ENCODE results near the gene PDZD4.

Gene PDZD4, protein sequence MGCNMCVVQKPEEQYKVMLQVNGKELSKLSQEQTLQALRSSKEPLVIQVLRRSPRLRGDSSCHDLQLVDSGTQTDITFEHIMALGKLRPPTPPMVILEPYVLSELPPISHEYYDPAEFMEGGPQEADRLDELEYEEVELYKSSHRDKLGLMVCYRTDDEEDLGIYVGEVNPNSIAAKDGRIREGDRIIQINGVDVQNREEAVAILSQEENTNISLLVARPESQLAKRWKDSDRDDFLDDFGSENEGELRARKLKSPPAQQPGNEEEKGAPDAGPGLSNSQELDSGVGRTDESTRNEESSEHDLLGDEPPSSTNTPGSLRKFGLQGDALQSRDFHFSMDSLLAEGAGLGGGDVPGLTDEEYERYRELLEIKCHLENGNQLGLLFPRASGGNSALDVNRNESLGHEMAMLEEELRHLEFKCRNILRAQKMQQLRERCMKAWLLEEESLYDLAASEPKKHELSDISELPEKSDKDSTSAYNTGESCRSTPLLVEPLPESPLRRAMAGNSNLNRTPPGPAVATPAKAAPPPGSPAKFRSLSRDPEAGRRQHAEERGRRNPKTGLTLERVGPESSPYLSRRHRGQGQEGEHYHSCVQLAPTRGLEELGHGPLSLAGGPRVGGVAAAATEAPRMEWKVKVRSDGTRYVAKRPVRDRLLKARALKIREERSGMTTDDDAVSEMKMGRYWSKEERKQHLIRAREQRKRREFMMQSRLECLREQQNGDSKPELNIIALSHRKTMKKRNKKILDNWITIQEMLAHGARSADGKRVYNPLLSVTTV

GRCh38 chrX:153829799-153830639 lies at the start of gene PDZD4:
Gene PDZD4 (minus strand): TSS chrX:153830544. CDS start chrX:153830298, 246 bp downstream.
- no peak for DNase-seq (ENCODE audit: low read depth)

- no peak for DNase-seq (ENCODE audit: low read depth)
These were observed 49.5 kb upstream of the PDZD4 start for GRCh38 chrX:153879741-153880439.

DNA sequence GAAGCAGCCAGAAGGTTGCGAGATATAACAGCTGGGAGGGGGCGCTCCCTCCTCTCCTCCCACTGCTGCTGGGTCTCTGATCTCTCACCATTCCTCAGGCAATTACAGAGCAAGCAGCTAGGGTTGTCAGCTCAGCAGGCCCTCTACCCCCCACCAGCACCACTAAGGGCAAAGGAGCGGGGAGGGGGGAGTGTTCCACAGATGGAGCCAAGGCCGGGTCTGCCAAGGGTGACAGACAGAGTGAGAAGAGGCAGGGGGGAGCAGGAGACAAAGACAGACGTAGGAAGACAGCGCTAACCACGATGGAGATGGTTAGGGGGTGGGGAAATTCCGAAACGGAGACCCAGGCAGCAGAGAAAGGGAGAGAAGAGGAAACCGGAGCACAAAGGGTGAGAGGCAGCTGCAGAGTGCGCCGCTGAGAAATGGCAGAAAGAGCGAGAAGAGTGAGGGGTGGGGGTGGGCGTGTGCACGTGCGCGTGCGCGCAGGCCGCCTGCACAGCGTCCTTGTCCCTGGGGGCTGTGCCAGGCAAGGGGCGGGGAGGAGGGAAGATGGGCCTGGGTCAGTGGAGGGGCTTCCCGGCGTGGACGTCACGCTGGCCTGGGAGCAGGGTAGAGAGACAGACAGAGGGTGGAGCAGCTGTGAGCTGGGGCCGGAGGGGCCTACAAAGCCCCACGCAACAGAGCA lies 48.8 kb upstream of the PDZD4 start:
- DNase-seq (ENCODE audit: low read depth) = no peak

GRCh38 chrX:153878345-153878744 lies 48.0 kb upstream of the PDZD4 start:
- no peak for DNase-seq (ENCODE audit: low read depth)

DNA sequence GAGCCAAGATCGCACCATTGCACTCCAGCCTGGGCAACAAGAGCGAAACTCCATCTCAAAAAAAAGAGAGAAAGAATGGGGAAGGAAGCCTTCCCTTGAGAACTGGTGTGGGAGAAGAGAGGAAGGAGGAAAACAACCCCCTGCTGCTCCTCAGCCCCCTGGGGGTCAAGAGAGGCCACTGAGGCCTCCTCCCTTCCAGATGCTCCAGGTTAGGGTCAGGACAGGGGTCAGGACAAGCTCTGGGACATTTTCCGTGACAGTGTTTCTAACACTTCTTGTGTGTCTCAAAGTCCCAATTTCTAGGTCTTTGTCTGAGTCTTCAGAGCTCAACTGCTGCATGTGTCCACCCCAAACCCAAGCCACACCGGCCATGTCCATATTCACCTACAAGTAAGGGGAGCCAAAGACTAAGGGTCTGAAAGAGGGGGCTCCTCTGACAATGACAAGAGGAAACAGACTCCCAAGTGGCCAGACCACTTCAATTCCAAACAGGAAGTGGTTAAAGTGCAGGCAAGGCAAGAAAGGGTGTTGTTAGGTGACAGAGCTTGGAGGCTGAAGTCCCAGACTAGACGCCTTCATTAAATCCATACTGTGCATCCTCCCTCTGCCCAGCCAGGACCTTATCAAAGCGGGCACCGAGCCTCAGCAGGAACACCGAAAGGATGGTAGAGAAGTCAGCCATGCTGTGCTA lies 47.4 kb upstream of the PDZD4 start:
- DNase-seq (ENCODE audit: low read depth) = no peak

DNA sequence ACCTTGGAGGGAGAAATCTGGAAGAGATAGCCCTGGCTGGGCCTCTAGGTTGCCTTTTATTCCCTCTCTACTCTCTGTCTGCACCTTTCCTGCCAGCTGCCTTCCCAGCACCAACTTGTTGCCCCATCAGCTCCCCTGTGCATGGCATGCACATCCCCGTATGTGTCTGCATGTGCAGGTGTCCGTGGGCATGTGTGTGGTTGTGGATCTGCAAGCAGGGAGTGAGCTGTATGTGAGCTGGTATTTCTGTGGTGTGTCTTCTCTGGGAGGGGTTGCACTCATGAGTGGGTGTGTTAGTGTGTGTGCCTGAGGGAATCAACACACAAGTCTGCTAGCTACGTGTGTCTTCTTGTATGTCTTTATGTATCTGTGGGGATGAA lies 45.8 kb upstream of the PDZD4 start:
- no peak for DNase-seq (ENCODE audit: low read depth)

GRCh38 chrX:153875391-153876111 lies 45.2 kb upstream of the PDZD4 start:
- DNase-seq (ENCODE audit: low read depth) = peak; percentile 37

- no peak for DNase-seq (ENCODE audit: low read depth)
These were observed 44.2 kb upstream of the PDZD4 start for GRCh38 chrX:153874366-153875125.

- no peak for DNase-seq (ENCODE audit: low read depth)
These were observed 43.7 kb upstream of the PDZD4 start for GRCh38 chrX:153874085-153874365.

GRCh38 chrX:153873282-153874084 lies 43.1 kb upstream of the PDZD4 start:
- DNase-seq (ENCODE audit: low read depth) = no peak

DNA sequence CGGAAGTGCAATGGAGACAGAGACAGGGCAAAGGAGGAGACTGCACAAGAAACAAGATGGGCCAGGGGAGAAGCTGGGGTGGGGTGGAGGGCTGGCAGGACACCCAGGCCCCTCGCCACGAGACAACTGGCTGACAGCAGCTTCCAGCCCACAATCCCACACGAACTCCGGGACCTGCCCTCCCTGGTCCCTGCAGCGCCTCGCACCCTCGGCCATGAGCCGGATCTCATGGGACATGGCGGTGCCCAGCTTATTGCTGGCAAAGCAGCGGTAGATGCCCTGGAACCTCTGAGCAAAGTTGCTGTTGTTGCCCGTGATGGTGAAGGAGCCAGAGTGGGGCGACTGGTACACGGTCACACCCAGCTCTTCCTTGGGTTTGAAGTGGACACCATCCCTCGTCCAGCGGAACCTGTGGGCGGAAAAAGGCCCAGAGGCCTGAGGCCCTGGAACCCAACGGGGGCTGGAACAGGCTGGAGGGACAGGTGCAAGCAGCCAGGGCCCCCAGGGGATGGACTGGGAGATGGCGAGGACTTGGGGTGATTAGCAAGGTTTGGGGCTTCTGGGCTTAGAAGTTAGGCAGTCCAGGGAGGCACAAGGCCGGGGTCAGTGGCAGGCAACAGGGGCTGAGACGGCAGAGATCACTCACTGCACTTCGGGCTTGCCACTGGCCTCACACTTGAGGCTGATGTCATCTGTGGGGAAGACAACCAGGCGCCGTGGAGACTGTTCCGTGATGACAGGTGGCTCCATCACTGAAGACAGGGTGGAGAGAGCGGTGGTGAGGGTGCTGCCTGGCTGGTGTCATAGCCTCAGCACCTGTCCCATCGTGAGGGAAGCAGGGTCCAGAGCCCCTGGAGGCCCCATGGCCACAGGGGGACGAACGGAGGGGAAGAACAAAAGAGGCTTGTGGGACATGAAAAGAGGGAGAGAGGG lies 41.9 kb upstream of the PDZD4 start:
- DNase-seq (ENCODE audit: low read depth) = no peak

DNA sequence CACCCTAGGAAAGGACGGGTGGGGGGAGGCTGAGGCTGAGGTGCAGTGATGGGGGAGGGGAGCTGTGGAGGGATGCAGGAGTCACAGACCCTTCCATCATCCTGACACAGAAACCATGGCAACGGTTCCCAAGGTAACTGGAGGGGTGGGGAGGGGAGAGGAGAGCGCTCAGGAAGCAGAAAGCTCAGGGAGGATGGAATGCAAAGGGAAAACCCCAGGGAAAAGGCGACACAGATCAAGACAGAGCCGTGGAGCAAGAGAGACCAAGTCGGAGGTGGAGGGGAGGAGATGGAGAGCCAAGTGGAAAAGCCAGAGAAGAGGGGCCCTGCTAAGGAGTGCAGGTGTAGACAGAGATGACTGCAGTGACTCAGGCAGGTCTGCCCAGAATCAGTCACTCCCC lies 41.1 kb upstream of the PDZD4 start:
- no peak for DNase-seq (ENCODE audit: low read depth)

- DNase-seq (ENCODE audit: low read depth) = no peak
These were observed 40.5 kb upstream of the PDZD4 start for GRCh38 chrX:153870791-153871360.

GRCh38 chrX:153870288-153870690 lies 39.9 kb upstream of the PDZD4 start:
- DNase-seq (ENCODE audit: low read depth) = no peak

DNA sequence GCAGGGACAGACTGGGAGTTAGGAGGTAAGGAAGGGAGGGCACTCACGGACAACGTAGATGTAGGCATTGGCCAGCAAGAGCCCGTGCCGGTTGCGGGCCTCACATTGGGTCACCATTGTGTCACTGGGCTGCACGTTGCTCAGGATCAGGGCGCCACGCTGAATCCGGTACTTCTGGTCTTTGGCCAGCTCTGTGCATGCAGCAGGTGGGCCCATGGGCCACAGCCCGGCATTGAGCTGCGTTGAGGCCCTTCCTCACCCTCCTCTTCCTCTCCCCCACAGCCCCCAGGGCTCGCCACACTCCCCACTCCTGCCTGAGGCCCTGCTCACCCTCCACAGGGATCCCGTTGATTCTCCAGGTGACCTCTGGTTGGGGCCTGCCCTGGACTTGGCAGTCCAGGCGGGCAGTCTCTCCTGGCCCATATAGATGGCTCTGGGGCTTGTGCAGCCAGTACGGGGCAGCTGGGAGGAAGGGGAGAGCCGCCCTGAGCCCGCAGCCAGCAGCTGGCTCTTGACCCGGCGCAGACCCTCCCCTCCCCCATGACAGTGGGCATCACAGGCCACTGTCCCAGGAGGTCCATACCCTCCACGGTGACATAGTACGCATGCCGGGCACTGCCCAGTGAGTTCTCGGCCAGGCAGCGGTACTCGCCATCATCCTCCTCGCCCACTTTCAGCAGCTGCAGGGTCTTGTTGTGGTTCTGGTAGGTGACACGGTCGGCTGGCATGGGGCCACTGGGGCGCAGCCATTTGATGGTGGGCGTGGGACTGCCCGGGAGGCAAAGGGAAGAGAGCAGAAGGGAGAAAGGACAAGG lies 39.3 kb upstream of the PDZD4 start:
- no peak for DNase-seq (ENCODE audit: low read depth)

All from stimulated activated CD8-positive, alpha-beta memory T cell treated with anti-CD3 and anti-CD28 coated beads, Interleukin-7, amount 100 ng/mL, for 24 hours (primary cell).